Adrenal gland (tissue), 5 donors: ENCODE measurements around the gene COL18A1.

Source experiments
- POLR2A ChIP-seq, 2 donors: fragments of 450-650 bp; IDR thresholded peaks; one replicate each; pipeline ENCODE4 v1.6.1; 2017; ENCODE audit warnings: antibody characterized with exemption in 2 of 2, mild to moderate bottlenecking in 2 of 2, moderate library complexity in 1 of 2
- TF ChIP-seq, protein P1 (sequence below), 6 experiments: fragments of 450-650 bp in 4 of 6; fragments of 200-600 bp in 2 of 6; sonication (generic) in 1 of 6; IDR thresholded peaks; 1 replicate in 5 of 6; 2 replicates in 1 of 6; pipeline versions ENCODE4 v1.5.1 to v1.8.0; 2016 to 2021; ENCODE audit warnings: antibody characterized with exemption in 6 of 6, mild to moderate bottlenecking in 2 of 6, moderate library complexity in 1 of 6
- donor health status: DM: no; HTN: no; CAD: no.

DNA sequence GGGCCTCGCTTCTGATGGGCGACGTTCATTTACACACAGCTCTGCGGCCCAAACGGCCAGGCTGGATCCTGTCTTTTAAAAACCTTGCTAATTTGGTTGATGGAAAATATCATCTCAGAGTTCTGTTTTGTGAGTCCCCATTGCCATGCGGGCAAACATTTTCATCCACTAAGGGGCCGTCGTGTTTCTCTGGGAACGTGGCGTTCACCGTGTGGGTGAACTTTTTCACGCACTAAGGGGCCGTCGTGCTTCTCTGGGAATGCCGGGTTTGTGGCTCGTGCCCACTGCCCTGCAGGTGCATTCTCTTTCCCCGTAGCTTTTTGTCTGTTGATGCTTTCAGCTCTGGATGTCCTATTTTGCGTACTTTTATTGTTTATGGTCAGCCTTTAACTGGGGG lies 6.8 kb downstream of the COL18A1 start:
- TF ChIP-seq, protein P1, sequence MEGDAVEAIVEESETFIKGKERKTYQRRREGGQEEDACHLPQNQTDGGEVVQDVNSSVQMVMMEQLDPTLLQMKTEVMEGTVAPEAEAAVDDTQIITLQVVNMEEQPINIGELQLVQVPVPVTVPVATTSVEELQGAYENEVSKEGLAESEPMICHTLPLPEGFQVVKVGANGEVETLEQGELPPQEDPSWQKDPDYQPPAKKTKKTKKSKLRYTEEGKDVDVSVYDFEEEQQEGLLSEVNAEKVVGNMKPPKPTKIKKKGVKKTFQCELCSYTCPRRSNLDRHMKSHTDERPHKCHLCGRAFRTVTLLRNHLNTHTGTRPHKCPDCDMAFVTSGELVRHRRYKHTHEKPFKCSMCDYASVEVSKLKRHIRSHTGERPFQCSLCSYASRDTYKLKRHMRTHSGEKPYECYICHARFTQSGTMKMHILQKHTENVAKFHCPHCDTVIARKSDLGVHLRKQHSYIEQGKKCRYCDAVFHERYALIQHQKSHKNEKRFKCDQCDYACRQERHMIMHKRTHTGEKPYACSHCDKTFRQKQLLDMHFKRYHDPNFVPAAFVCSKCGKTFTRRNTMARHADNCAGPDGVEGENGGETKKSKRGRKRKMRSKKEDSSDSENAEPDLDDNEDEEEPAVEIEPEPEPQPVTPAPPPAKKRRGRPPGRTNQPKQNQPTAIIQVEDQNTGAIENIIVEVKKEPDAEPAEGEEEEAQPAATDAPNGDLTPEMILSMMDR (IDR thresholded peaks at IDR 0.05) = no peak
- no peak for TF ChIP-seq POLR2A (IDR thresholded peaks at IDR 0.05)
